GM19239 (cell line): ENCODE results near the gene APLNR.
"Not testable (repeated sequence)": the region's sequence is repeated elsewhere in the genome, so short reads cannot be mapped to it uniquely, and the experiment has no call there.

Experiments used
- DNase-seq: peaks from one replicate; pipeline ENCODE4 v3.0.0; 2011; ENCODE audit warnings: low spot score; ENCODE audit not compliant: insufficient read length
- FAIRE-seq: peaks from 2 replicates; lab custom pipeline; 2011; peaks lifted over from hg19 to GRCh38; lab: Jason Lieb, UNC

Gene APLNR

DNA sequence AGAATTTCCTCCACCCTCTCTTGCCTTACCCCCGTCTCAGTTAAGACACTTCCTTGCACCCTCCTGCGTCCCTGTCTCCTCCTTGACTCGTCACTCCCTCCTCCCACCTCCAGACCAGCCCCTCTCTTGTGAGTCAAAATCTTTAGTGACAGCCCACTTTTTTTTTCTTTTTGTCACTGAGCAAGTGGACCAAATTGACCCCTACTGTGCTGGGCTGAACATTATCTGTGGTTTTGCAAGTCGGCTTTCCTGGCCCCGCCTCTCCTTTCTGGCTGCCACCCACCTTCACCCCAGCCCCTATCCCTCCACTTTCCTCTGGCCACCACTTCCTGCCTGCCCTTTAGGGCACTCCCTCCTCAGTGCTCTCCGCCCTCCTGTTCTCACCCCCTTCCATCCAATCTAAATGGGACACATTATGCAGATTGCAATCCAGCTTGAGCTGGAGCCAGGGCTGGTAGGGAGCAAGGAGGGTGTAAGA lies at the start of gene APLNR:
Gene APLNR, minus strand, starts transcription at position 47 of the 478 bp plus-strand sequence. CDS start 246 bp downstream, outside the sequence.
- FAIRE-seq (no peak), DNase-seq (no peak)

- FAIRE-seq (no peak), DNase-seq (no peak)
Measured at GRCh38 chr11:57283231-57283990, 46.4 kb upstream of the APLNR start.

- not testable (repeated sequence) for FAIRE-seq
Measured at GRCh38 chr11:57281546-57281945, 44.5 kb upstream of the APLNR start.

DNA sequence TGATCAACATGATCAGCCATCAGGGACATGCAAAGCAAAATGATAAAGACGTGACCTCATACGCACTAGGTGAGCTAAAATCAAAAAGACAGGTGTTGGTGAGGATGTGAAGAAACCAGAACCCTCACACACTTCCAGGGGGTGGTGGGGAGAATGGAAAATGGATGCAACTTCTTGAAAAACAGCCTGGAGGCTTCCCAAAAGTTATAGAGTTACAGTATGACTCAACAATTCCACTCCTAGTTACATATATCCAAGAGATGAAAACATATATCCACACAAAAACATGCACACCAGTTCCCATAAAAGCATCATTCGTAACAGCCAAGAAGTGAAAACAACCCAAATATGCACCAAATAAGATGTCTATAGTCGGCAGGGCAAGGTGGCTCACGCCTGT lies 42.1 kb upstream of the APLNR start:
- FAIRE-seq, result no peak
- no peak for DNase-seq

More at GRCh38 chr11:57281546-57281945, 44.5 kb upstream of the APLNR start:
- DNase-seq, result not testable (repeated sequence)

DNA sequence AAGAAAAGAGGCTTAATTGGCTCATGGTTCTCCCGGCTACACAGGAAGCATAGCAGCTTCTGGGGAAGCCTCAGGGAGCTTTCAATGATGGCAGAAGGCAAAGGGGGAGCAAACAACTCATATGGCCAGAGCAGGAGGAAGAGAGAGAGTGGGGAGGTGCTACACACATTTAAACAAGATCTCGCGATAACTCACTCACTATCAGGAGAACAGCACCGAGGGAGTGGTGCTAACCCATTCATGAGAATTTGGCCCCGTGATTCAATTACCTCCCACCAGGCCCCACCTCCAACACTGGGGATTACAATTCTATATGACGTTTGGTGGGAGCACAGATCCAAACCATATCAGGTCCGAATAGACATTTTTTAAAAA lies 41.7 kb upstream of the APLNR start:
- FAIRE-seq (no peak), DNase-seq (no peak)

GRCh38 chr11:57277845-57278720 lies 41.0 kb upstream of the APLNR start:
- DNase-seq, result peak; percentile 47
- FAIRE-seq, result peak; percentile 56

- no peak for DNase-seq
- no peak for FAIRE-seq
Measured at GRCh38 chr11:57276971-57277675, 40.1 kb upstream of the APLNR start.

GRCh38 chr11:57276169-57276970 lies 39.3 kb upstream of the APLNR start:
- DNase-seq, result no peak

DNA sequence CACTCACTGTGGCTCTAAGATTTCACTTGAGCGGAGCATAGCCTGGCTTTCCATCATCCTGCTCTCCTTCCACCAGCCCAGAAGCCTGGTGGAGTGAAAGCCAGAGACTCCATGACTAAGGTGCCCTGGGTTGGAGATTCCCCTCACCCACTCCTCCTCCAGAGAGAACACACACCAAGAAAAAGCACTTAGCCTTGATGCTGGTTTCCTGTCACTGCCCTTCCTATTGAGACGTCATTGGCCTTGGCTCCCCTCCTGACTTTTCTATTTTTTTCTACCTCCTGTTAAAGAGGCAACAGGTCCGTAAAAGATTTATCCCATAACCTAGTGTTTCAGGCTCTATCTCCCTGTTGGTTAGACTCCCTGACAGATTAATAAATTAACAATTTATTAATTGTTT lies 38.5 kb upstream of the APLNR start:
- DNase-seq (no peak), FAIRE-seq (no peak)

More at GRCh38 chr11:57276169-57276970, 39.3 kb upstream of the APLNR start:
- no peak for FAIRE-seq

GRCh38 chr11:57274904-57275498 lies 38.0 kb upstream of the APLNR start:
- DNase-seq (no peak), FAIRE-seq (no peak)

DNA sequence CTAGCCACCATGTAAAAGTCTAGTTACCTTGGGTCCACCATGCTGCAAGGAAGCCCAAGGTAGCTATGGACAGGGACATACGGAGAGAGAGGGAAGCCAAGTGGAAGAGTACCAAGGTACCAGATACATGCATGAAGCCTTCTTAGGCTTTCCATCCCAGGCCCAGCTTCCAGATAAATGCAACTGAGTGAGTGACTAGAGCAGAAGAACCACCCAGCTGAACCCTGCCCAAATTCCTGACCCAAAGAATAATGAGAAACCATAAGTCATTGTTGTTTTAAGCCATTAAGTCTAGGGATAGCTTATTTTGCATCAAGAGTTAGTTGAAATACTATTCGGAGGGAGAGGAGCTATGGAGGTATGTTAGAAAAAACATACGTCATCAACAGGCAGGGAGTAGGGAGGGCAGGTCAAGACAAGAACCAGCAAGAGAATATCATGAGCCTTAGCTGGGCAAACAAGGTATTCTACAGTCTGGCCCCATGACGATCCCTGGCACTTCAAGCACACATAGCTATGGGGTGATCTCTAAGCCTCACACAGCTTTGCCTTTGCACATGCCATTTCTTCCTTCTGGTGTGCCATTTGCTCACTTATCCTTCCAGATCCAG lies 36.5 kb upstream of the APLNR start:
- no peak for FAIRE-seq
- no peak for DNase-seq

GRCh38 chr11:57269571-57270021 lies 32.5 kb upstream of the APLNR start:
- no peak for FAIRE-seq
- DNase-seq, result no peak

DNA sequence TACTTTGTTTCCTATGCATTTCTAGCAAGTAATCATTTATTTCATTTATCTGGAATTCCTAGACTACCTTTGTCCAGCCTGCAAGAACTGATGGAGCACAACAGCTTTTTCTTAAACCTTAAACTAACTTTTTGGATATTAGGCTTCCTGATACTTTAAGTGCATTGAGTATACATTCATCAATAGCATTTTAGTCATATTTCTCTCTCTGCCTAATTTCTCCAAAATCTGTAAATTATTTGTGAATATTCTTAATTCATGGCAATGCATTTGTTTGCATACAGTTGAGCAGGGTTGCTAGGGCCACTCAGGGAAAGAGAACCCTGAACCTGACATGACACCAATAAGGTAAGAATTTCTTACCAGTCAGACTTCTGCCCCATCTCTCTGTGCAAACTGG lies 29.1 kb upstream of the APLNR start:
- DNase-seq, result no peak
- FAIRE-seq, result no peak

DNA sequence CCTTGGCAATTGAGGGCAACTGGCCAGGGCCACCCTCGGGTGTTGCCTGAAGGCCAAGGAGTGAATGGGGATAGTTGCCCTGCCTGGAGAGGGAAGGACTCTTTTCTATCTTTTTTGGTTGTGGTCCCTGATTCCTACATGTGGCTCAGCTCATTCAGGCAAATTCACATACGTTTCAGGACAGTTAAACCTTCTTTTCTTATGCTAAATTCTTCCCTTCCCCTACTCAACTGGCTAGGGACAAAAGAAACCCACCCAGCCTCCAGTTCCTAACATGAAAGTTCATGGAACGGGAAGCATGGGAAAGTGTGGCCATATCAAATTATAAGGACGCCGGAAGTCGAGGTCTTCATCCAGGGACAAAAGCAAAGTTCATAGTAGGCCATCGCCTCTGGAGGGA lies 26.3 kb upstream of the APLNR start:
- DNase-seq (no peak), FAIRE-seq (no peak)

DNA sequence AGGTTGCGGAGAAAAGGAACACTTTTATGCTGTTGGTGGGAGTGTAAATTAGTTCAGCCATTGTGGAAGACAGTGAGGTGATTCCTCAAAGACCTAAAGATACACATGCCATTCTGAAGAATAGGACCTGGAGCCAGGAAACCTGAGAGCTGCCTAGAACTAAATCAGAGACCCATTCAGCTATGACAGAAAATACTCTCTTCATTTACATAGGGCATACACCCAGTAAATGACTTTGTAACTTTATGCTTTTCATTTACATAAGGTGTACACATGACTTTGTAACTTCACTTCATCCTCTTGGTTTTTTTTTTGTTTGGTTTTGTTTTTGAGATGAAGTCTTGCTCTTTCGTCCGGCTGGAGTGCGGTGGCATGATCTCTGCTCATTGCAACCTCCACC lies 25.1 kb upstream of the APLNR start:
- DNase-seq (no peak), FAIRE-seq (no peak)

GRCh38 chr11:57260937-57261783 lies 24.1 kb upstream of the APLNR start:
- FAIRE-seq, result no peak

GRCh38 chr11:57256119-57256518 lies 19.1 kb upstream of the APLNR start:
- FAIRE-seq, result no peak
- no peak for DNase-seq

More at GRCh38 chr11:57260937-57261783, 24.1 kb upstream of the APLNR start:
- no peak for DNase-seq

DNA sequence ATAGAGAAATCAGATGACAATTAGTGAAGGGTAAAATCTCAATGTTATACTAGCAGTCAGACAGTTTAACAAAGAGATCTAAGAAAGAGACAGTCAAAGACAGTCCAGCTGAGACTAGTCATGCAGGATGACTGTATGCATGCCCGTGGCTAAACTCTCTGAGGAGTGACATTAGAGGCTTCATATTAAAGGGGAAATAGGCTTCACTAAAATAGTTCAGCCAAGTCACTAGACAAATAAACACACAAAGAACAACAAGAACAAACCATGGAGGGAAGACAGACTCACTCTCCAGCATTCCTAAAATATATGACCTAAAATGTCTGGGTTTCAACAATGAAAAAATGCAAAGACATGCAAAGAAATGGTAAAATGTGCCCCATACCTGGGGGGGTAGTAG lies 18.6 kb upstream of the APLNR start:
- DNase-seq, result no peak
- FAIRE-seq, result no peak
